Body of pancreas (tissue), 4 donors: ENCODE measurements around the gene INO80C. TPM values are rescaled to one million over a fixed set of nuclear protein-coding genes. Genes with fewer than 3 reads are reported as not detected.

Experiments
- ATAC-seq: fragments of 150-250 bp; one replicate; pipeline ENCODE4 v1.9.1; 2016
- DNase-seq, 4 donors: peaks; one replicate each; pipeline ENCODE4 v3.0.0-alpha.2; 2019
- H3K27ac ChIP-seq, 4 donors: fragments of 200-600 bp; sonication (generic); 1 replicate in 3 of 4; 2 replicates in 1 of 4; pipeline versions ENCODE4 v1.5.1 to v1.6.1; 2016 to 2019; ENCODE audit warnings: mild to moderate bottlenecking in 1 of 4, mixed read lengths in 1 of 4, moderate library complexity in 1 of 4
- H3K27me3 ChIP-seq, 2 donors: fragments of 200-600 bp; sonication (generic); one replicate each; pipeline ENCODE4 v1.6.0; 2016; ENCODE audit warnings: mild to moderate bottlenecking in 1 of 2
- H3K36me3 ChIP-seq, 2 donors: fragments of 200-600 bp; sonication (generic); replicated peaks in 1 of 2; 2 replicates each; pipeline ENCODE4 v1.5.1; 2016; ENCODE audit warnings: low read depth in 2 of 2; ENCODE audit not compliant: insufficient read depth in 1 of 2
- H3K4me1 ChIP-seq: fragments of 200-600 bp; sonication (generic); one replicate; pipeline ENCODE4 v1.6.0; 2016
- H3K4me3 ChIP-seq, 2 donors: fragments of 200-600 bp; sonication (generic); 1 replicate in 1 of 2; 2 replicates in 1 of 2; pipeline ENCODE4 v1.5.1; 2016 to 2019
- H3K9me3 ChIP-seq, 3 donors: fragments of 200-600 bp; sonication (generic); 1 replicate in 2 of 3; 2 replicates in 1 of 3; pipeline ENCODE4 v1.5.1; 2016
- CTCF ChIP-seq, 7 experiments: fragments of 450-650 bp in 4 of 7; fragments of 200-600 bp in 3 of 7; sonication (generic) in 3 of 7; IDR thresholded peaks; one replicate each; pipeline ENCODE4 v1.5.1; 2016 to 2019; ENCODE audit warnings: antibody characterized with exemption in 7 of 7
- POLR2A ChIP-seq, 3 donors: fragments of 450-650 bp; IDR thresholded peaks; one replicate each; pipeline ENCODE4 v1.6.1; 2016; ENCODE audit warnings: antibody characterized with exemption in 3 of 3, mild to moderate bottlenecking in 2 of 3
- WGBS, 2 donors: methylation state at CpG; one replicate each; pipeline ENCODE4 v1.1.5; 2017; 5-methylcytosine and 5-hydroxymethylcytosine counted together
- intact Hi-C: fragments of 100-400 bp; cut with DNase I; formaldehyde crosslinking; loops from one replicate; pipeline ENCODE4 v1.15.1; 2023
- total RNA-seq, 2 donors: library from RNA; depleted of rRNA; stranded (reverse); fragments of >200 nt; gene quantifications; one replicate each; pipeline ENCODE4 v1.1.0, GENCODE V29; 2016

Gene INO80C
- total RNA-seq, 2 donors from 2014 or later: 1.6 to 10.4 TPM

DNA sequence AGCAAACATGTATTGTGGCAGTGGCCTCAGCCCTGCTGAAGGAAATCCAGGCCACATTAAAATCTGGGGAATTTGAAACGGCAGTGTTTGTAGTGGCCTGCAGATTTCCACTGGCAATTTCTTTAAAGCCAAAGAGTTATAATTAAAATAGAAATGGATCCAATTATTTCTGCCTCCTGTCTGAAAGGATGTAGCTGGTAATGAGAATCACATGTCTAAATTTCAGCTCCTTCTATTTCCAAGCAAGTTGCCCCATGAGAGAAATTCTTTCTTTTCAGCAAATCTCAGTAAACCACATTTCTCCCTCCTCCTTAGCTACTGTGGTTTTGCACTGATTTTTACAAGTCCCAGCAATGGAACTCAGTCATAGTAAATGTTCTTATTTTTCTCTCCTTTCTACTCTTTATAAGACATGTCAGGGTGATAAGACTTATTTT is 65.2 kb downstream of the INO80C start:
- H3K4me1 ChIP-seq: no peaks in the 10 kb centered on the region
- no peaks in the 10 kb centered on the region for H3K36me3 ChIP-seq
- no peak overlapping the region for H3K4me3 ChIP-seq
- H3K9me3 ChIP-seq: no peaks in the 10 kb centered on the region
- DNase-seq (no peak), ATAC-seq (no peak)
- TF ChIP-seq POLR2A (IDR thresholded peaks at IDR 0.05) (no peak), CTCF (IDR thresholded peaks at IDR 0.05) (no peak)
- intact Hi-C loops: no loop called here
- H3K27ac ChIP-seq: no peak overlapping the region
- no peaks in the 10 kb centered on the region for H3K27me3 ChIP-seq
- WGBS, 2 donors: 42 to 46% methylated on average over 1 of the region's 1 CpG

GRCh38 chr18:35431374-35431741 is 66.4 kb downstream of the INO80C start:
- H3K9me3 ChIP-seq: no peaks in the 10 kb centered on the region
- H3K27me3 ChIP-seq: no peaks in the 10 kb centered on the region
- DNase-seq: no peak
- H3K4me1 ChIP-seq: no peaks in the 10 kb centered on the region
- ATAC-seq: no peak
- TF ChIP-seq CTCF (IDR thresholded peaks at IDR 0.05): no peak
- TF ChIP-seq POLR2A (IDR thresholded peaks at IDR 0.05): no peak
- intact Hi-C loops: no loop called here
- no peak overlapping the region for H3K27ac ChIP-seq
- H3K4me3 ChIP-seq: no peak overlapping the region
- WGBS, 2 donors: 75 to 78% methylated on average over 6 of the region's 6 CpGs
- H3K36me3 ChIP-seq: no peaks in the 10 kb centered on the region

GRCh38 chr18:35430721-35431373 is 66.9 kb downstream of the INO80C start:
- no peak overlapping the region for H3K27ac ChIP-seq
- TF ChIP-seq CTCF (IDR thresholded peaks at IDR 0.05): no peak
- TF ChIP-seq POLR2A (IDR thresholded peaks at IDR 0.05): no peak
- ATAC-seq (no peak), DNase-seq (no peak)
- H3K4me3 ChIP-seq: no peak overlapping the region
- H3K36me3 ChIP-seq: no peaks in the 10 kb centered on the region
- no peaks in the 10 kb centered on the region for H3K4me1 ChIP-seq
- 64 to 73% methylated on average over 4 of the region's 4 CpGs for WGBS, 2 donors
- no peaks in the 10 kb centered on the region for H3K27me3 ChIP-seq
- intact Hi-C loops: no loop called here
- H3K9me3 ChIP-seq: no peaks in the 10 kb centered on the region

GRCh38 chr18:35426786-35427185 is 71.0 kb downstream of the INO80C start:
- WGBS, 2 donors: 66 to 74% methylated on average over 5 of the region's 5 CpGs
- Histone ChIP-seq H3K27me3 (no peaks in the 10 kb centered on the region), H3K4me1 (no peaks in the 10 kb centered on the region), H3K27ac (no peak overlapping the region), H3K9me3 (no peaks in the 10 kb centered on the region), H3K36me3 (no peaks in the 10 kb centered on the region), H3K4me3 (no peak overlapping the region)
- intact Hi-C loops: no loop called here
- no peak for DNase-seq
- ATAC-seq: no peak
- no peak for TF ChIP-seq CTCF (IDR thresholded peaks at IDR 0.05)
- TF ChIP-seq POLR2A (IDR thresholded peaks at IDR 0.05): no peak

- intact Hi-C loops: no loop called here
- ATAC-seq (no peak), DNase-seq (no peak)
- Histone ChIP-seq H3K4me3 (no peak overlapping the region), H3K36me3 (no peaks in the 10 kb centered on the region), H3K9me3 (no peaks in the 10 kb centered on the region), H3K27ac (no peak overlapping the region), H3K27me3 (no peaks in the 10 kb centered on the region), H3K4me1 (no peaks in the 10 kb centered on the region)
- 83 to 89% methylated on average over 3 of the region's 3 CpGs for WGBS, 2 donors
- TF ChIP-seq CTCF (IDR thresholded peaks at IDR 0.05) (no peak), POLR2A (IDR thresholded peaks at IDR 0.05) (no peak)
Measured at GRCh38 chr18:35424356-35424755, 73.4 kb downstream of the INO80C start.
